HG03095 (cell line): ENCODE measurements around the gene GALNT7.
"Not testable (repeated sequence)": the region's sequence is repeated elsewhere in the genome, so short reads cannot be mapped to it uniquely, and the experiment has no call there.

Experiments used
- ATAC-seq: cut with Tn5 transposase; IDR thresholded peaks from one replicate; pipeline ENCODE4 v1.9.1; 2021; ENCODE audit warnings: moderate library complexity; ENCODE audit not compliant: unreplicated experiment

The GALNT7 gene

GRCh38 chr4:173168396-173169177, at the start of gene GALNT7:
Gene GALNT7 (plus strand): TSS chr4:173168811. CDS start chr4:173168836, 25 bp downstream.
- peak; percentile 29 for ATAC-seq

GRCh38 chr4:173118819-173119218, 49.8 kb upstream of the GALNT7 start:
- not testable (repeated sequence) for ATAC-seq

GRCh38 chr4:173119818-173120217, 48.8 kb upstream of the GALNT7 start:
- no peak for ATAC-seq

GRCh38 chr4:173121076-173121561, 47.5 kb upstream of the GALNT7 start:
- ATAC-seq, result peak; percentile 97

GRCh38 chr4:173124209-173124865, 44.3 kb upstream of the GALNT7 start:
- no peak for ATAC-seq

GRCh38 chr4:173125216-173125812, 43.3 kb upstream of the GALNT7 start:
- no peak for ATAC-seq

GRCh38 chr4:173128199-173128890, 40.3 kb upstream of the GALNT7 start:
- ATAC-seq, result no peak

- no peak for ATAC-seq
Observed at GRCh38 chr4:173130687-173131086, 37.9 kb upstream of the GALNT7 start.

GRCh38 chr4:173134426-173134825, 34.2 kb upstream of the GALNT7 start:
- no peak for ATAC-seq

GRCh38 chr4:173135241-173135847, 33.3 kb upstream of the GALNT7 start:
- no peak for ATAC-seq

- ATAC-seq, result no peak
Observed at GRCh38 chr4:173138624-173139023, 30.0 kb upstream of the GALNT7 start.

GRCh38 chr4:173139561-173139960, 29.1 kb upstream of the GALNT7 start:
- ATAC-seq, result no peak

GRCh38 chr4:173145131-173145530, 23.5 kb upstream of the GALNT7 start:
- ATAC-seq, result no peak

- no peak for ATAC-seq
Observed at GRCh38 chr4:173146456-173146855, 22.2 kb upstream of the GALNT7 start.

GRCh38 chr4:173151496-173151895, 17.1 kb upstream of the GALNT7 start:
- no peak for ATAC-seq

GRCh38 chr4:173152104-173152503, 16.5 kb upstream of the GALNT7 start:
- ATAC-seq, result no peak

- no peak for ATAC-seq
Observed at GRCh38 chr4:173153445-173153844, 15.2 kb upstream of the GALNT7 start.

GRCh38 chr4:173159791-173160190, 8.8 kb upstream of the GALNT7 start:
- no peak for ATAC-seq

- ATAC-seq, result no peak
Observed at GRCh38 chr4:173160871-173161270, 7.7 kb upstream of the GALNT7 start.

GRCh38 chr4:173161311-173161710, 7.3 kb upstream of the GALNT7 start:
- no peak for ATAC-seq

GRCh38 chr4:173165706-173166105, 2.9 kb upstream of the GALNT7 start:
- ATAC-seq, result no peak
